Measurements from ENCODE around the gene KCNC3.

The KCNC3 gene

GRCh38 chr19:50362656-50363424 lies 33.7 kb upstream of the KCNC3 start:
- in situ Hi-C loops (cut with HindIII; ENCODE audit: low pct_ligation_motif_present, low sequenced_read_pairs) = no loop called here
- Histone ChIP-seq H3K4me3 (ENCODE audit: low read depth, low read length) (no peak overlapping the region), H3K36me3 (replicated peaks) (no peaks in the 10 kb centered on the region), H3K27ac (no peak overlapping the region), H3K27me3 (replicated peaks) (no peaks in the 10 kb centered on the region)
- TF ChIP-seq CTCF (IDR thresholded peaks at IDR 0.05; ENCODE audit: low read depth, low read length, missing control alignments) = no peak
- no peak for DNase-seq

- in situ Hi-C loops (cut with HindIII; ENCODE audit: low pct_ligation_motif_present, low sequenced_read_pairs) = no loop called here
These were observed 32.8 kb upstream of the KCNC3 start for GRCh38 chr19:50362030-50362412.

GRCh38 chr19:50361290-50362029 lies 32.3 kb upstream of the KCNC3 start:
- Histone ChIP-seq H3K27ac (no peak overlapping the region), H3K27me3 (replicated peaks) (no peaks in the 10 kb centered on the region), H3K36me3 (replicated peaks) (no peaks in the 10 kb centered on the region), H3K4me3 (ENCODE audit: low read depth, low read length) (no peak overlapping the region)
- TF ChIP-seq CTCF (IDR thresholded peaks at IDR 0.05; ENCODE audit: low read depth, low read length, missing control alignments) = no peak
- in situ Hi-C loops (cut with HindIII; ENCODE audit: low pct_ligation_motif_present, low sequenced_read_pairs) = no loop called here
- no peak for DNase-seq

More at GRCh38 chr19:50362030-50362412, 32.8 kb upstream of the KCNC3 start:
- Histone ChIP-seq H3K27ac (no peak overlapping the region), H3K36me3 (replicated peaks) (no peaks in the 10 kb centered on the region), H3K27me3 (replicated peaks) (no peaks in the 10 kb centered on the region), H3K4me3 (ENCODE audit: low read depth, low read length) (no peak overlapping the region)
- TF ChIP-seq CTCF (IDR thresholded peaks at IDR 0.05; ENCODE audit: low read depth, low read length, missing control alignments) = no peak
- no peak for DNase-seq

DNA sequence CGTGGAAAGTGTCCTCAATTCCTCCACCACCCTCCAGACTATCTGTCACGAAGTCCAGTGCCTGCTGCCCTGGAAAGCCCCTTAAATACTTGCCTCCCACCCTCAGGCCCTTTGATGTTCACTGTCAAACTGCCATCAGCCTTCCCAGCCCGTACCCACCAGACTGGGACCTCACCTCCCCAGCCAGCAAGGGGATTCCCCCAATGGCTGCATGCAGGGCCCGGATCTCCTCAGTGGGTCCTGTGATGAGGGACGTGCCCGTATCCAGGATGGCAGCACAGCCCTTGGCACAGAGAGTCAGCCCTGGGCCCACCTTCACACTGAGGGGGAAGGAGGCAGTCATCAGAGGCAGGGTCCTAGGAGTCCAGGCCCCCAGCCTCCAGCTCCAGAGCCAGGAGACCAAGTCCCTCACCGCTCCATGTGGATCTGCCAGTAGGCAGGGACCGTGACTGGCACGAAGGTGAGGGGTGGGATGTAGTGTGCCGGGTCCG lies 30.2 kb upstream of the KCNC3 start:
- Histone ChIP-seq H3K4me3 (ENCODE audit: low read depth, low read length) (no peak overlapping the region), H3K36me3 (replicated peaks) (no peaks in the 10 kb centered on the region), H3K27me3 (replicated peaks) (no peaks in the 10 kb centered on the region), H3K27ac (no peak overlapping the region)
- no peak for TF ChIP-seq CTCF (IDR thresholded peaks at IDR 0.05; ENCODE audit: low read depth, low read length, missing control alignments)
- no peak for DNase-seq
- in situ Hi-C loops (cut with HindIII; ENCODE audit: low pct_ligation_motif_present, low sequenced_read_pairs) = no loop called here

DNA sequence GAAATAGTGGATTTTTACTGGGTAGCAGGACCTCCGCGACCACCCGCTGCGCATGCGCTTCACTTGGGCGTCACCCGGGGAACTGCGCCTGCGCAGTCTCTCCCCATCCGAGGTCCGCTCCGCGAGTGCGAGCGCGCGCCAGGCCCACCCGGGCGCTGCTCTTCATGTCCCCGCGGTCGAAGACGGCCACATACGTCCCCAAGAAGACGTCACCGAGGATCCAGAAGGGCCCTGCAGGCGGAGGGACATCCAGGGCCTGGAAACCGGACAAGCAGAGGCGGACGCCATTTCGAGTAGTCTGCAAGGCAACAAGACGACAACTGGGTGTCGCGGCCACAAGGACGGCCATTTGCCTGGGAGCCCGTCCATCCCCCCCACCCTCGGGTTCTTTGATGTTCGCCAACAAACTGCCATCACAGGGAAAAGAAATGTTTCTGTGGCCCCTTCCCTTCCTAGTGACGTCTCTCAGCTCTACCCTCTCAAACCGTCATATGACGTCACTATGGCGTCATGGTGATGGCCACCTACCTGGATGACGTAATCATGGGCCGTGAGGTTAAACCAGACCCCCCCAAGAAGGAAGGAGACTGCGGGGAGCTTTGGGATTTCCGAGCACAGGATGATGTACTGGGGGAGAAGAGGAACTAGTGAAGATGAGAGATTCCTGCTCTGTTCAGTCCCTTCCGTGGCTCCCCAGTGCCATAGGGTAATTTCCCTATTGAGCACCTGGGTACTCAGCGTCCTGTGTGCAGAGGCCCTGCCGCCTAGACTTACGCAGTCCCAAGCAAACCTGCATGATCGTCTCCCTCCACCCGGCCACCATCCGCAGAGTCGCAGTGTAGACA lies 29.5 kb upstream of the KCNC3 start:
- no peak for TF ChIP-seq CTCF (IDR thresholded peaks at IDR 0.05; ENCODE audit: low read depth, low read length, missing control alignments)
- peak overlapping the region; percentile 48 for H3K4me3 ChIP-seq (ENCODE audit: low read depth, low read length)
- DNase-seq = no peak
- H3K36me3 ChIP-seq (replicated peaks) = no peaks in the 10 kb centered on the region
- no peak overlapping the region for H3K27ac ChIP-seq
- in situ Hi-C loops (cut with HindIII; ENCODE audit: low pct_ligation_motif_present, low sequenced_read_pairs) = no loop called here
- no peaks in the 10 kb centered on the region for H3K27me3 ChIP-seq (replicated peaks)
